HG03095 (cell line): ENCODE measurements around the gene MAF.
A peak's percentile ranks its signal among the peaks of the same experiment; 100 is the strongest.

Experiments
- ATAC-seq: cut with Tn5 transposase; IDR thresholded peaks from one replicate; pipeline ENCODE4 v1.9.1; 2021; ENCODE audit warnings: moderate library complexity; ENCODE audit not compliant: unreplicated experiment

Gene MAF

GRCh38 chr16:79600638-79601091, at the start of gene MAF:
Gene MAF (minus strand): TSS chr16:79600737. CDS start chr16:79599902, 835 bp downstream.
- ATAC-seq, result no peak

GRCh38 chr16:79648826-79649225, 48.3 kb upstream of the MAF start:
- ATAC-seq, result no peak

- no peak for ATAC-seq
Observed at GRCh38 chr16:79647586-79647985, 47.0 kb upstream of the MAF start.

- no peak for ATAC-seq
Observed at GRCh38 chr16:79645701-79646100, 45.2 kb upstream of the MAF start.

- no peak for ATAC-seq
Observed at GRCh38 chr16:79644971-79645667, 44.6 kb upstream of the MAF start.

GRCh38 chr16:79642652-79643051, 42.1 kb upstream of the MAF start:
- ATAC-seq, result no peak

GRCh38 chr16:79640513-79641360, 40.2 kb upstream of the MAF start:
- ATAC-seq, result no peak

- ATAC-seq, result no peak
Observed at GRCh38 chr16:79639576-79640311, 39.2 kb upstream of the MAF start.

- ATAC-seq, result no peak
Observed at GRCh38 chr16:79638386-79638785, 37.8 kb upstream of the MAF start.

GRCh38 chr16:79635488-79635887, 35.0 kb upstream of the MAF start:
- no peak for ATAC-seq

GRCh38 chr16:79634298-79634697, 33.8 kb upstream of the MAF start:
- ATAC-seq, result no peak

GRCh38 chr16:79632289-79632688, 31.8 kb upstream of the MAF start:
- ATAC-seq, result no peak

- no peak for ATAC-seq
Observed at GRCh38 chr16:79628988-79629387, 28.5 kb upstream of the MAF start.

GRCh38 chr16:79628501-79628975, 28.0 kb upstream of the MAF start:
- ATAC-seq, result peak; percentile 91

GRCh38 chr16:79627092-79627491, 26.6 kb upstream of the MAF start:
- ATAC-seq, result no peak

- no peak for ATAC-seq
Observed at GRCh38 chr16:79625738-79626137, 25.2 kb upstream of the MAF start.

- ATAC-seq, result no peak
Observed at GRCh38 chr16:79623824-79624223, 23.3 kb upstream of the MAF start.

- ATAC-seq, result no peak
Observed at GRCh38 chr16:79623062-79623461, 22.5 kb upstream of the MAF start.

- no peak for ATAC-seq
Observed at GRCh38 chr16:79621027-79621426, 20.5 kb upstream of the MAF start.

GRCh38 chr16:79618692-79619050, 18.1 kb upstream of the MAF start:
- ATAC-seq, result no peak

GRCh38 chr16:79618041-79618691, 17.6 kb upstream of the MAF start:
- ATAC-seq, result no peak
